ENCODE measurements around the gene PBXIP1.

Gene PBXIP1

GRCh38 chr1:154899041-154899440 lies 56.9 kb downstream of the PBXIP1 start:
- Histone ChIP-seq H3K9me3 (no peaks in the 10 kb centered on the region), H3K27me3 (no peaks in the 10 kb centered on the region), H3K4me3 (ENCODE audit: low read depth, low read length) (no peak overlapping the region), H3K4me1 (no peaks in the 10 kb centered on the region), H3K36me3 (no peaks in the 10 kb centered on the region)
- DNase-seq: no peak
- TF ChIP-seq, protein P1, sequence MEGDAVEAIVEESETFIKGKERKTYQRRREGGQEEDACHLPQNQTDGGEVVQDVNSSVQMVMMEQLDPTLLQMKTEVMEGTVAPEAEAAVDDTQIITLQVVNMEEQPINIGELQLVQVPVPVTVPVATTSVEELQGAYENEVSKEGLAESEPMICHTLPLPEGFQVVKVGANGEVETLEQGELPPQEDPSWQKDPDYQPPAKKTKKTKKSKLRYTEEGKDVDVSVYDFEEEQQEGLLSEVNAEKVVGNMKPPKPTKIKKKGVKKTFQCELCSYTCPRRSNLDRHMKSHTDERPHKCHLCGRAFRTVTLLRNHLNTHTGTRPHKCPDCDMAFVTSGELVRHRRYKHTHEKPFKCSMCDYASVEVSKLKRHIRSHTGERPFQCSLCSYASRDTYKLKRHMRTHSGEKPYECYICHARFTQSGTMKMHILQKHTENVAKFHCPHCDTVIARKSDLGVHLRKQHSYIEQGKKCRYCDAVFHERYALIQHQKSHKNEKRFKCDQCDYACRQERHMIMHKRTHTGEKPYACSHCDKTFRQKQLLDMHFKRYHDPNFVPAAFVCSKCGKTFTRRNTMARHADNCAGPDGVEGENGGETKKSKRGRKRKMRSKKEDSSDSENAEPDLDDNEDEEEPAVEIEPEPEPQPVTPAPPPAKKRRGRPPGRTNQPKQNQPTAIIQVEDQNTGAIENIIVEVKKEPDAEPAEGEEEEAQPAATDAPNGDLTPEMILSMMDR (IDR thresholded peaks at IDR 0.05; ENCODE audit: low read depth, low read length): no peak

GRCh38 chr1:154896771-154897286 lies 59.1 kb downstream of the PBXIP1 start:
- Histone ChIP-seq H3K4me3 (ENCODE audit: low read depth, low read length) (no peak overlapping the region), H3K36me3 (no peaks in the 10 kb centered on the region), H3K9me3 (no peaks in the 10 kb centered on the region), H3K4me1 (no peaks in the 10 kb centered on the region), H3K27me3 (no peaks in the 10 kb centered on the region)
- no peak for DNase-seq
- TF ChIP-seq, protein P1 (IDR thresholded peaks at IDR 0.05; ENCODE audit: low read depth, low read length): no peak

DNA sequence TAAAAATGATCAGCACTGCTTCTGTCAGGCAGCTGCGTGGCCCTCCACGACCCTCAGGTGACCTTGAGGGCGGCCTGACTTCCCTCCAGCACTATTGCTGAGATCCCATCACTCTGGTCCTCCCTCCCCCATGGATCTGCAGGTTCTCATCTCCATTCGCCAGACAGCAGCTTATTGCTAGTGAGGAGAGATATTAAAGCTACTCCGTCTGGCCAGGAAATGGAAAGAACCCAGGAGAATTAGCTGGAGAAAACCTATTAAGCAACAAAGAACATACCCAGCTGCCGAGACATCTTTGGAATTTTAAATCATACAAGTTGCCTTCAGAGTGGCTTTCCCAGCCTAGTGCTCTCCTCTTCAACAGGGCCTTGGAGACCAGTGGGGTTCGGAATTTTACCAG lies 60.1 kb downstream of the PBXIP1 start:
- Histone ChIP-seq H3K27me3 (no peaks in the 10 kb centered on the region), H3K4me1 (no peaks in the 10 kb centered on the region), H3K4me3 (ENCODE audit: low read depth, low read length) (no peak overlapping the region), H3K36me3 (no peaks in the 10 kb centered on the region), H3K9me3 (no peaks in the 10 kb centered on the region)
- DNase-seq: no peak
- TF ChIP-seq, protein P1 (IDR thresholded peaks at IDR 0.05; ENCODE audit: low read depth, low read length): no peak

Measured in BE2C (cell line).